Measurements from ENCODE around the gene CTSZ.
"Not testable (repeated sequence)": the region's sequence is repeated elsewhere in the genome, so short reads cannot be mapped to it uniquely, and the experiment has no call there.

Gene CTSZ

DNA sequence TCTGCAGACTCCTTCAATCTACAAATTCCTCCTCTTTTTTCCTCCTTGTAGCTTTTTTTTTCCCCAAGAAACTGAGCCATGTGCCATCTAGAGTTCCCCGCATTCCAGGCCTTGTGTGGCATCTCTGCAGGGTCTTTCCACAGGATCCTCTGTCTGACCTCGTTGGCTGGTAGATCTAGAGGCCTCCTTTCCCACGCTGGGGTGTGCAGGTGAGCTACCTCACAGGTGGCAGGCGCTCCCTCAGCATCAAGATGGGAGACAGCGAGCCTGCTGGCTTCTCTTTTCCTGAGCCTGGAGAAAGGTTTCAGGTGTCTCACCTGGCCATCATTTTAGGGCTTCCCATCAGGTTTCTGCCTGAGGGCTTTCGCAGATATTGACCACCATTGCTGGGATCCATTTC is 35.6 kb downstream of the CTSZ start:
- no peak for TF ChIP-seq TAF1 (IDR thresholded peaks at IDR 0.05; ENCODE audit: borderline replicate concordance, low read depth, low read length)
- TF ChIP-seq POLR2A (IDR thresholded peaks at IDR 0.05; ENCODE audit: low read depth, low read length), result no peak
- TF ChIP-seq POLR2AphosphoS5 (IDR thresholded peaks at IDR 0.05; ENCODE audit: low read depth, low read length), result no peak
- DNase-seq (ENCODE audit: insufficient read length), result no peak
- FAIRE-seq, result no peak

DNA sequence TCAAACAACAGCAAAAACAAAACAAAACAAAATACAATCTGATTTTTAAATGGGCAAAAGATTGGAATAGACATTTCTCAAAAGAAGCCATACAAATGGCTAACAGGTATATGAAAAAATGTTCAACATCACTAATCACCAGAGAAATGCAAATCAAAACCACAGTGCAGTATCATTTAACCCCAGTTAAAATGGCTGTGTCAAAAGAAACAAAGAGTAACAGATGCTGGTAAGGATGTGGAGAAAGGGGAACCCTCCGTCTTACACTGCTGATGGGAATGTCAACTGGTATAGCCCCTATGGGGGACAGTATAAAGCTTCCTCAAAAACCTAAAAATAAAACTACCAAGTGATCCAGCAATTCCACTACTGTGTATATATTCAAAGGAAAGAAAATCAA is 36.9 kb downstream of the CTSZ start:
- TF ChIP-seq TAF1 (IDR thresholded peaks at IDR 0.05; ENCODE audit: borderline replicate concordance, low read depth, low read length) (no peak), POLR2A (IDR thresholded peaks at IDR 0.05; ENCODE audit: low read depth, low read length) (no peak), POLR2AphosphoS5 (IDR thresholded peaks at IDR 0.05; ENCODE audit: low read depth, low read length) (no peak)
- FAIRE-seq, result no peak
- no peak for DNase-seq (ENCODE audit: insufficient read length)

DNA sequence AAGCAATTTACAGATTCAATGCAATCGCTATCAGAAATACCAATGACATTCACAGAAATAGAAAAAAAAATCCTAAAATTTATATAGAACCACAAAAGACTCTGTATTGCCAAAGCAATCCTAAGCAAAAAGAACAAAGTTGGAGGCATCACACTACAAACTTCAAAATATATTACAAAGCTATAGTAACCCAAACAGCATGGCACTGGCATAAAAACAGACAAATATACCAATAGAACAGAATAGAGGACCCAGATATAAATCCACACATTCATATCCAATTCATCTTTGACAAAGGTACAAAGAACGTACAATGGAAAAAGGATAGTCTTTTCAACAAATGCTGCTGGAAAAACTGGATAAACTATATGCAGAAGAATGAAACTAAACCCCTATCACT is 37.6 kb downstream of the CTSZ start:
- no peak for FAIRE-seq
- no peak for DNase-seq (ENCODE audit: insufficient read length)
- TF ChIP-seq POLR2AphosphoS5 (IDR thresholded peaks at IDR 0.05; ENCODE audit: low read depth, low read length), result no peak
- TF ChIP-seq POLR2A (IDR thresholded peaks at IDR 0.05; ENCODE audit: low read depth, low read length), result no peak
- no peak for TF ChIP-seq TAF1 (IDR thresholded peaks at IDR 0.05; ENCODE audit: borderline replicate concordance, low read depth, low read length)

DNA sequence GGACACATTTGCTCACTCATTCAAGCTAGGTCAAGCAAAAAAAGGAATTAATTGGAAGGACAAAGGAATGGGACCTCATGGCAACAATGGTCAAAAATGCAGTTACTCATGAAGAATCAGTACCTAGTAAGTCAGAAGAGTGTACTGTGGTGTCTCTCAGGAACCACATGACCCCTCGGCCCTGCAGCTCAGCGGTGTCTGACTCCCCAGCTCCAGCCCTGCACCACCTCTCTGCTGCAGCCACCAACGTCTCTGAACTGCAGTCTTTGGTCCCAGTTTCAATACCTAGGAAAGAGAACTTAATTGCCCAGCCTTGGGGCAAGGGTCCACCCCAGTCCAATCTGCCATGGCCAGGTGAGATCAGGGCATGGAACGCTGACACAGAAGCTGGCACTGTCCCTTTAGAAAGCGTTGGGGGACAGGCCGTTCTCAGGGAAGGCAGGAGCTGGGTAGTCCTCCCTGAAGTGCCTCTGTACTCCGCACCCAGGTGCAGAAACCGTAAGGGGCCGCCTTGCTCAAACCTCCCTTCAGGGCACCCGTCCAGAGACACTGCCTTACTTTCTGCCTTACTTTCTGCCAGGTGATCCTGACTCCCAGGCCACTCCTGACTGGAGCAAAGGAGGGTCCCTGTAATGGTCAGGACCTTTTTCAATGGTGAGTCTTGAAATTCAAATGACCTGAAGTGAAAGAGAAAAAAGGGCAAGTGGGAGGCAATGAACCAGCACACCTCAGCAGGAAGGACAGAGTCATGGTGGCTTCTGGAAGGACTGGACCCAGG is 39.2 kb downstream of the CTSZ start:
- FAIRE-seq (no peak), DNase-seq (ENCODE audit: insufficient read length) (no peak)
- TF ChIP-seq POLR2AphosphoS5 (IDR thresholded peaks at IDR 0.05; ENCODE audit: low read depth, low read length), result no peak
- no peak for TF ChIP-seq POLR2A (IDR thresholded peaks at IDR 0.05; ENCODE audit: low read depth, low read length)
- no peak for TF ChIP-seq TAF1 (IDR thresholded peaks at IDR 0.05; ENCODE audit: borderline replicate concordance, low read depth, low read length)

DNA sequence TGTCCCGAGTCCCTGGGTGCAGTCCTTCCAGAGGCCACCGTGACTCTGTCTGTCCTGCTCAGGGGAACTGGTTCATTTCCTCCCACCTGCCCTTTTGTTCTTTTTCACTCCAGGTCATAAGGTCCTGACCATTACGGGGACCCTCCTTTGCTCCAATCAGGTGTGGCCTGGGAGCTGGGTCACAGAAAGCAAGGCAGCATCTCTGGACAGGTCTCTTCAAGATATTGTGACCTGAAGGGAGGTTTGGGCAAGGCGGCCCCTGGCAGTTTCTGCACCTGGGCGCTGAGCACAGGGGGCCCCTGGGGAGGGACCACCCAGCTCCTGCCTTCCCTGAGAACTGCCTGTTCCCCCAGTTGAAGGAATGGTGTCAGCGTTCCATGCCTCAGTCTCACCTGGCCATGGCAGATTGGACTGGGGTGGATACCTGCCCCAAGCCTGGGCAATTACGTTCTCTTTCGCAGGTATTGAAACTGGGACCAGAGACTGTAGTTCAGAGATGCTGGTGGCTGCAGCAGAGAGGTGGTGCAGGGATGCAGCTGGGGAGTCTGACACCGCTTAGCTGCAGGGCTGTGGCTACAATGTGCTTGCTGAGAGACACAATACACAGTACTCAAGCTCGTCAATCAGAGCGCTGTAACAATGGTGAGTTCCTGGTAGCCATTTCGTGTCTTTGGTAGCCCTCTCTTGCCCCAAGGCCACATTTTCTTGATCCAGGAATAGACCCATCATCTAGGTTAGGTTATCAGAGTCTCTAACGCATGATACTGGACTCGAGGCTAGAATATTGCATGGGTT is 41.6 kb downstream of the CTSZ start:
- FAIRE-seq, result no peak

DNA sequence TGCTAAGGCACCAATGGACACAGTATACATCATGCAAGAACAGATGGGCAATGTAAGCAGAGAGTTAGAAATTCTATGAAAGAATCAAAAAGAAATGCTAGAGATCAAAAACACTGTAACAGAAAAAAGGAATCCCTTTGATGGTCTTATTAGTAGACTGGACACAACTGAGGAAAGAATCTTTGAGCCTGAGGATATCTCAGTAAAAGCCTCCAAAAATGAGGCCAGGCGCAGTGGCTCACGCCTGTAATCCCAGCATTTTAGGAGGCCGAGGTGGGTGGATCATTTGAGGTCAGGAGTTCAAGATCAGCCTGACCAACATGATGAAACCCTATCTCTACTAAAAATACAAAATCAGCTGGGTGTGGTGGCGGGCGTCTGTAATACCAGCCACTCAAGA is 43.1 kb downstream of the CTSZ start:
- DNase-seq (ENCODE audit: insufficient read length); FAIRE-seq: not testable (repeated sequence)

More for the DNA sequence above, 41.6 kb downstream of the CTSZ start:
- TF ChIP-seq TAF1 (IDR thresholded peaks at IDR 0.05; ENCODE audit: borderline replicate concordance, low read depth, low read length) (no peak), POLR2A (IDR thresholded peaks at IDR 0.05; ENCODE audit: low read depth, low read length) (no peak), POLR2AphosphoS5 (IDR thresholded peaks at IDR 0.05; ENCODE audit: low read depth, low read length) (no peak)
- DNase-seq (ENCODE audit: insufficient read length), result no peak

DNA sequence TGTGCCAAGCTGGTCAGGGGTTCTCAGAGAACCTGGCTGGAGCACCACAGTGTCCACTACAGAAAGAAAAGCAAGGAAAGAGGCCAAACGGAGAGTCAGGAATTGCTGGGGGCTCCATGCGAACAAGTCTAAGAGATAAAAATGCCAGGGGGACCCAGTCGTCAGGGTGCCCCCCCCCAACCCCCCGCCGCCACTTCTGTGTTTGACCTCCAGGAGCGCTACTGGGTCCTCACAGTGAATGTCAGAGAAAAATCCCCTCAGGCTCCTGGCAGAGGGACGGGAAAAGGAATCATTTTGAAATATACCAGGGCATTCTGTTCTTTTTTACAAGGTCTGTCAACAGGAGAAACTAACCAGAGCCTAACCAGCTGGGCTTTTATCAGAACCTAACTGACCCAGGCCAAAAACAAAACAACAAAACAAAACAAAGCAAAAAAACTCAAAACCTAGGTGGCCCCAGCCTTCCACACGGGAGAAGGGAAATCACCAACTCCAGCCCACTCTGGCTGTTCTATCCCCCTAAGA is 43.9 kb downstream of the CTSZ start:
- TF ChIP-seq POLR2AphosphoS5 (IDR thresholded peaks at IDR 0.05; ENCODE audit: low read depth, low read length) (no peak), POLR2A (IDR thresholded peaks at IDR 0.05; ENCODE audit: low read depth, low read length) (no peak), TAF1 (IDR thresholded peaks at IDR 0.05; ENCODE audit: borderline replicate concordance, low read depth, low read length) (no peak)
- FAIRE-seq (no peak), DNase-seq (ENCODE audit: insufficient read length) (no peak)

DNA sequence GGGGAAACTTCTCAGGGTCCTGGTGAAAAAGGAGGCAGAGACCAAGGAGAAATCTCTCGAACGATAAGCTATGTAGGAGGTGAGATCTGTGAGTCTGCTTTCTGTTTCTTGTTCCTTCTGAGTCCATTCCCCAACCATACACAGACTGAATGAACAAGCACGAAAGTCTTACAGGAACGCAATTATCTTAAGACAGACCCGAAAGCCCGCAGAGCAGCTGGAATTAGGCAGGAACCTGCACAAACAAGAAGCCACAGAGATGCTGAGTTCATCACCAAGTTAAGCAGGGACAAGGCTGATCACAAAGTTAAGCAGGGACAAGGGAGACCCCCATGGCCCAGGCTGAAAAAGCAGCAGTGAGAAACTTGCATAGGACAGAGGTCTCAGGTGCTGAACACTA is 47.4 kb downstream of the CTSZ start:
- DNase-seq (ENCODE audit: insufficient read length), result no peak
- no peak for FAIRE-seq
- TF ChIP-seq POLR2A (IDR thresholded peaks at IDR 0.05; ENCODE audit: low read depth, low read length) (no peak), TAF1 (IDR thresholded peaks at IDR 0.05; ENCODE audit: borderline replicate concordance, low read depth, low read length) (no peak), POLR2AphosphoS5 (IDR thresholded peaks at IDR 0.05; ENCODE audit: low read depth, low read length) (no peak)

DNA sequence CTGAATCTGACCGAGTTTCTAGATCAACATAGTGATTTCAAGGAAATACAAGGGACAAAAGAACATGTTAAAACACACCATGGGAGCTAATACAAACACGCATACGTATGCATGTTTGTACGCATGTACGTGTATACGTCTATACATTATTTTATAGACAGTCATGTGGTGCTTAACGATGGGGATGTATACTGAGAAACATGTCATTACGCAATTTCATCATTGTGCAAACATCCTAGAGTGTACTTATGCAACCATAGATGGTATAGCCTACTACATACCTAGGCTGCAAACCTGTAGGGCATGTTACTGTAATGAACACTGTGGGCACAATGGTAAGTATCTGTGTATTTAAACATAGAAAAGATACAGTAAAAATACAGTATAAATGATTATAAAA is 51.0 kb downstream of the CTSZ start:
- TF ChIP-seq POLR2AphosphoS5 (IDR thresholded peaks at IDR 0.05; ENCODE audit: low read depth, low read length) (no peak), POLR2A (IDR thresholded peaks at IDR 0.05; ENCODE audit: low read depth, low read length) (no peak), TAF1 (IDR thresholded peaks at IDR 0.05; ENCODE audit: borderline replicate concordance, low read depth, low read length) (no peak)
- no peak for FAIRE-seq
- DNase-seq (ENCODE audit: insufficient read length), result no peak

DNA sequence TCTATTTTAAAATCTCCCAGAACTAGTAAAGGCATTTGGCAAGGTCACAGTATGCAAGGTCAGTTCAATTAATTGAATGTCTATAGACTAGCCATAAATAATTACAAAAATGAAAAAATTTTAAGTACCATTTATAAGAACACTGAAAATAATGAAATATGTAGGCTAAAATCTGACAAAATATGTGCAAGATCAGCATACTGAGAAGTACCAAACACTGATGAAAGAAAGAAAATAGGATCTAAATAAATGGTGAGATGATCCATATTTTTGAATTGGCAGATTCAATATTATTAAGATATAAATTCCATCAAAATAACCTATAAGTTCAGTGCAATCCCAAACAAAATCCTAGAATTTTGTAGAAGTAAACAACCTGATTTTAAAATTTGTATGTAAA is 54.0 kb downstream of the CTSZ start:
- DNase-seq (ENCODE audit: insufficient read length) (no peak), FAIRE-seq (no peak)
- no peak for TF ChIP-seq POLR2A (IDR thresholded peaks at IDR 0.05; ENCODE audit: low read depth, low read length)
- TF ChIP-seq POLR2AphosphoS5 (IDR thresholded peaks at IDR 0.05; ENCODE audit: low read depth, low read length), result no peak
- TF ChIP-seq TAF1 (IDR thresholded peaks at IDR 0.05; ENCODE audit: borderline replicate concordance, low read depth, low read length), result no peak

DNA sequence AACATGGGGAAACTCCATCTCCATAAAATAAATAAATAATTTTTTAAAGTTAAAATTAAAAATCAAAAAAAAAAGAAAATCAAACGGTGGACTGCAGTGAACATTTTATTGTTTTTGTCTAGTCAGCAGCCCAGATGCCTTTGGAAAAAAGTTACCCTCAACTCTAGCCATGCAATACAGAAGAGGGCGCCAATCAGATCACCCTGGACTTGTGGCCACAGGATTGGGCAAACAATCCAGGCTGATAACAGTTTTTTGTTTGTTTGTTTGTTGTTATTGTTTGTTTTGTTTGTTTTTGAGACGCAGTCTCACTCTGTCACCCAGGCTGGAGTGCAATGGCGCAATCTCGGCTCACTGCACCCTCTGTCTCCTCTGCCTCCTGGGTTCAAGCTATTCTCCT is 56.5 kb downstream of the CTSZ start:
- FAIRE-seq (no peak), DNase-seq (ENCODE audit: insufficient read length) (no peak)
- TF ChIP-seq TAF1 (IDR thresholded peaks at IDR 0.05; ENCODE audit: borderline replicate concordance, low read depth, low read length), result no peak
- TF ChIP-seq POLR2AphosphoS5 (IDR thresholded peaks at IDR 0.05; ENCODE audit: low read depth, low read length), result no peak

DNA sequence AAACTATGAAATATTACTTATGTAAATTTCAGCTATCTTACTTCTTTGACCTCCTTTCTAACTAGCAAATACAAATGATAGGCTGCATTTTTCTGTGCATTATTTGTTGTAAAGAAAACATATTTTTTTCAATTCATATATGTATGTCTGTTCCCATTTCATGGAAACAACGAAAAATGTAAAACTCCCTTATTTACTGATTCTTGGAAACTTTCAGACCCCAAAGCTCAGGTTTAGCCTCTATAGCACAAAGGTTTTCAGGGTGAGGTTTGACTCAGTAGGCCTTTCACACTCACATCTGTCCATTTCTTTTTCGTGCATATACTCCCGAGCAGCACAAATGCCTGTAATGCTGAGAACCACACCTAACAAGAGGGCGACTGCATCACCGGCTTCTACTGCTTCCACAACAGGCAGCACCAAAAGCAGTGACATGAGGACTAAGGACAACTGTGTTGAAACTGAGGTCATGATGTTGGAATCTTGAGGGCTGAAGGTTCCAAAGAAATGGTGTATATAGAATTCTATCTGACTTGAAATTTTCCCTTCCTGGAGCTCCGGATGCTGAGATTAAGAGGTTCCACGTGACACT is 59.2 kb downstream of the CTSZ start:
- not testable (repeated sequence) for DNase-seq (ENCODE audit: insufficient read length); FAIRE-seq

All from GM12892 (cell line).